Measurements from ENCODE around the gene SPI1.

SPI1 gene

GRCh38 chr11:47358731-47359051 lies 19.7 kb downstream of the SPI1 start:
- no peak for DNase-seq (ENCODE audit: low read depth)

GRCh38 chr11:47357985-47358730 lies 20.2 kb downstream of the SPI1 start:
- DNase-seq (ENCODE audit: low read depth): no peak

GRCh38 chr11:47356998-47357329 lies 21.4 kb downstream of the SPI1 start:
- DNase-seq (ENCODE audit: low read depth): no peak

- no peak for DNase-seq (ENCODE audit: low read depth)
These were observed 22.0 kb downstream of the SPI1 start for GRCh38 chr11:47356129-47356997.

- peak; percentile 89 for DNase-seq (ENCODE audit: low read depth)
These were observed 22.8 kb downstream of the SPI1 start for GRCh38 chr11:47355283-47356128.

- no peak for DNase-seq (ENCODE audit: low read depth)
These were observed 23.4 kb downstream of the SPI1 start for GRCh38 chr11:47354913-47355282.

GRCh38 chr11:47353978-47354774 lies 24.2 kb downstream of the SPI1 start:
- no peak for DNase-seq (ENCODE audit: low read depth)

- DNase-seq (ENCODE audit: low read depth): no peak
These were observed 25.8 kb downstream of the SPI1 start, which contains the start of gene MYBPC3 for GRCh38 chr11:47352556-47352955. MYBPC3 (minus strand) TSS chr11:47352702; CDS start chr11:47352647, 55 bp downstream.

GRCh38 chr11:47351156-47352126 lies 26.9 kb downstream of the SPI1 start:
- no peak for DNase-seq (ENCODE audit: low read depth)

- no peak for DNase-seq (ENCODE audit: low read depth)
These were observed 28.0 kb downstream of the SPI1 start for GRCh38 chr11:47350315-47350714.

- no peak for DNase-seq (ENCODE audit: low read depth)
These were observed 28.7 kb downstream of the SPI1 start for GRCh38 chr11:47349521-47350095.

- no peak for DNase-seq (ENCODE audit: low read depth)
These were observed 29.5 kb downstream of the SPI1 start for GRCh38 chr11:47348859-47349258.

- DNase-seq (ENCODE audit: low read depth): no peak
These were observed 30.1 kb downstream of the SPI1 start for GRCh38 chr11:47348131-47348802.

- no peak for DNase-seq (ENCODE audit: low read depth)
These were observed 31.2 kb downstream of the SPI1 start for GRCh38 chr11:47347137-47347536.

GRCh38 chr11:47345890-47346563 lies 32.3 kb downstream of the SPI1 start:
- DNase-seq (ENCODE audit: low read depth): no peak

- DNase-seq (ENCODE audit: low read depth): no peak
These were observed 35.5 kb downstream of the SPI1 start for GRCh38 chr11:47342854-47343253.

GRCh38 chr11:47342036-47342803 lies 36.1 kb downstream of the SPI1 start:
- no peak for DNase-seq (ENCODE audit: low read depth)
